ENCODE data around the gene OLFM1. TPM values are rescaled to one million over a fixed set of nuclear protein-coding genes. Genes with fewer than 3 reads are reported as not detected.

OLFM1 gene
- total RNA-seq, 1 donor from 2014 or later, result 8.0 TPM

DNA sequence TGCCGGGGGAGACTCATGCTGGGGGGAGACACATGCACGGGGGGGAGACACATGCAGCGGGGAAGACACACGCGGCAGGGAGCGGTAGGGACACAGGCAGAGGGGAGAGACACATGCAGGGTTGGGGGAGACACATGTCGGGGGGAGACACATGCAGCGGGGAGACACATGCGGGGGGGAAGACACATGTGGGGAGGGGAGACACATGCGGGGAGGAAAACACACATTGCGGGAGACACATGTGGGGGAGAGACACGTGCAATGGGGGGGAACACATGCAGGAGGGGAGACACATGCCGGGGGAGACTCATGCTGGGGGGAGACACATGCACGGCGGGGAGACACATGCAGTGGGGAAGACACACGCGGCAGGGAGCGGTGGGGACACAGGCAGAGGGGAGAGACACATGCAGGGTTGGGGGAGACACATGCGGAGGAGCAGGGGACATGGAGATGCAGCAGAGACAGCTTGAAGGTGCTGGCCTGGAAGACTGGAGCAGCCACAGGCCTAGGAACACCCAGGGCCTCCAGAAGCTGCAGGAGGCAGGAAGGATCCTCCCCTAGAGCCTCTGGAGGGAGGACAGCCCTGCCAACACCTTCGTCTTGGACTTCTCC, 20.3 kb upstream of the OLFM1 start:
- no peak overlapping the region for H3K27ac Mint-ChIP-seq
- TF ChIP-seq, protein P1, sequence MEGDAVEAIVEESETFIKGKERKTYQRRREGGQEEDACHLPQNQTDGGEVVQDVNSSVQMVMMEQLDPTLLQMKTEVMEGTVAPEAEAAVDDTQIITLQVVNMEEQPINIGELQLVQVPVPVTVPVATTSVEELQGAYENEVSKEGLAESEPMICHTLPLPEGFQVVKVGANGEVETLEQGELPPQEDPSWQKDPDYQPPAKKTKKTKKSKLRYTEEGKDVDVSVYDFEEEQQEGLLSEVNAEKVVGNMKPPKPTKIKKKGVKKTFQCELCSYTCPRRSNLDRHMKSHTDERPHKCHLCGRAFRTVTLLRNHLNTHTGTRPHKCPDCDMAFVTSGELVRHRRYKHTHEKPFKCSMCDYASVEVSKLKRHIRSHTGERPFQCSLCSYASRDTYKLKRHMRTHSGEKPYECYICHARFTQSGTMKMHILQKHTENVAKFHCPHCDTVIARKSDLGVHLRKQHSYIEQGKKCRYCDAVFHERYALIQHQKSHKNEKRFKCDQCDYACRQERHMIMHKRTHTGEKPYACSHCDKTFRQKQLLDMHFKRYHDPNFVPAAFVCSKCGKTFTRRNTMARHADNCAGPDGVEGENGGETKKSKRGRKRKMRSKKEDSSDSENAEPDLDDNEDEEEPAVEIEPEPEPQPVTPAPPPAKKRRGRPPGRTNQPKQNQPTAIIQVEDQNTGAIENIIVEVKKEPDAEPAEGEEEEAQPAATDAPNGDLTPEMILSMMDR (conservative IDR thresholded peaks at IDR 0.05), result no peak

DNA sequence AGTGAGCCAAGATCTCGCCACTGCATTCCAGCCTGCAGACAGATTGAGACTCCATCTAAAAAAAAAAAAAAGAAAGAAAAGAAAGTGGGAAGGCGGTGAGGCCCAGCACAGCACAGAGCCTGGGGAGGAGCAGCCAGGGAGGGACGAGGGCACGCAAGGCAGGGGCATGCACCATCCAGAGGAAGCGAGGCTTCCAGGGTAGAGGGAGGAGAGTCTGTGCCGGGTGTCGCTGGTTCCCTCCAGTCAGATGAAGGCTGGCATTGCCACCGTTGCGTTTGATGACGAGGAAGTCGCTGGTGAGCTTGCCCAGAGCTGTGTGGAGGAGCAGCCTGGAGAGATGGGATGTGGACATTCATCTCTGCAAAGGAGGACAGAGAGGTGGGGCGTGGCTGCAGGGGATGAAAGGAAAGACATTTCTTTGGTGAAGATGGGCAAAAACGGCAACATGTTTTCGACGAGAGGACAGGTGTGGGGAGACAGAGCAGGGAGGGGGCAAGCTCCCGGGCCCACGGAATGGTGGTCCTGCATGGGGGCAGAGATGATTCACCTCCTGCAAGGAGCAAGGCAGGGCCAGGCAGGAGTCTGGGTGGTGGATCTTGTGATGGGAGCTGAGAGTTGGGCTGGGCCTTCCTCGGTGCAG, 18.6 kb upstream of the OLFM1 start:
- no peak overlapping the region for H3K27ac Mint-ChIP-seq
- H3K4me3 Mint-ChIP-seq, result no peak overlapping the region
- H3K4me1 Mint-ChIP-seq (ENCODE audit: unreplicated experiment), result no peaks in the 10 kb centered on the region
- no peak for DNase-seq (ENCODE audit: extremely low spot score, unreplicated experiment)
- H3K27me3 Mint-ChIP-seq, result peaks cover 71% of the 10 kb centered on the region
- peaks cover 3% of the 10 kb centered on the region for H3K36me3 Mint-ChIP-seq
- peaks cover 12% of the 10 kb centered on the region for H3K9me3 Mint-ChIP-seq
- TF ChIP-seq, protein P1 (conservative IDR thresholded peaks at IDR 0.05), result no peak

More for the DNA sequence above, 20.3 kb upstream of the OLFM1 start:
- peaks cover 12% of the 10 kb centered on the region for H3K9me3 Mint-ChIP-seq
- H3K36me3 Mint-ChIP-seq, result peaks cover 3% of the 10 kb centered on the region
- no peak for DNase-seq (ENCODE audit: extremely low spot score, unreplicated experiment)
- no peak overlapping the region for H3K4me3 Mint-ChIP-seq
- H3K4me1 Mint-ChIP-seq (ENCODE audit: unreplicated experiment), result no peaks in the 10 kb centered on the region
- H3K27me3 Mint-ChIP-seq, result peaks cover 63% of the 10 kb centered on the region

DNA sequence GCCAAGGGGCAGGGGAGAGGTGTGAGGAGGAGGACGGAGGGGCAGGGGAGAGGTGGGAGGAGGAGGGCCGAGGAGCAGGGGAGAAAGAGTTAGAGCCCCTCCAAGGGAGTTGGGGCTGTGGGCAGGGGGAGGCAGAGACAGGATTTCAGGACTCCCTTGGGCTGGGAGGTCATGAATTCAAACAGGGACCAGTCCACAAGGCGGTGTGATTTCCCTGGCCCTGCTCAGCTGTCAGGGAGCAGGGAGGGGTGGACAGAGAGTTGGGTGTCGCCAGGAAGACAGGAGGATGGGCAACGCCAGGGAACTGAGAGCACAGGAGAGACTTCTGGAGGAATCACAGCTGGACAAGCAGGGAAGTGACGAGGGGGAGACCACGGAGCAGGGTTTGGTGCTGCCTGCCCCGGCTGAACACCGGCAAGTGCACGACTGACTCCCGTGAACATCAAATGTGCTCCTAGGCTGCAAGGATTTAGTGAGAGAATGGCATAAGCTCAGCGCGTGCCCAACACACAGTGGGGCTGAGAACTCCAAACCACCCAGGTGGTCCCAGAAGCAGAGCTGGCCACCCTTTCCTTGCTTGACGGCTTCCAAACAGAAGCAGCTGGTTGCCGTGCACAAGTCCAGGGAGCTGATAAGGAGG, 17.8 kb upstream of the OLFM1 start:
- TF ChIP-seq, protein P1 (conservative IDR thresholded peaks at IDR 0.05), result no peak
- Mint-ChIP-seq H3K4me3 (no peak overlapping the region), H3K27ac (no peak overlapping the region), H3K4me1 (ENCODE audit: unreplicated experiment) (no peaks in the 10 kb centered on the region), H3K9me3 (peaks cover 5% of the 10 kb centered on the region), H3K27me3 (peaks cover 70% of the 10 kb centered on the region), H3K36me3 (no peaks in the 10 kb centered on the region)
- no peak for DNase-seq (ENCODE audit: extremely low spot score, unreplicated experiment)

DNA sequence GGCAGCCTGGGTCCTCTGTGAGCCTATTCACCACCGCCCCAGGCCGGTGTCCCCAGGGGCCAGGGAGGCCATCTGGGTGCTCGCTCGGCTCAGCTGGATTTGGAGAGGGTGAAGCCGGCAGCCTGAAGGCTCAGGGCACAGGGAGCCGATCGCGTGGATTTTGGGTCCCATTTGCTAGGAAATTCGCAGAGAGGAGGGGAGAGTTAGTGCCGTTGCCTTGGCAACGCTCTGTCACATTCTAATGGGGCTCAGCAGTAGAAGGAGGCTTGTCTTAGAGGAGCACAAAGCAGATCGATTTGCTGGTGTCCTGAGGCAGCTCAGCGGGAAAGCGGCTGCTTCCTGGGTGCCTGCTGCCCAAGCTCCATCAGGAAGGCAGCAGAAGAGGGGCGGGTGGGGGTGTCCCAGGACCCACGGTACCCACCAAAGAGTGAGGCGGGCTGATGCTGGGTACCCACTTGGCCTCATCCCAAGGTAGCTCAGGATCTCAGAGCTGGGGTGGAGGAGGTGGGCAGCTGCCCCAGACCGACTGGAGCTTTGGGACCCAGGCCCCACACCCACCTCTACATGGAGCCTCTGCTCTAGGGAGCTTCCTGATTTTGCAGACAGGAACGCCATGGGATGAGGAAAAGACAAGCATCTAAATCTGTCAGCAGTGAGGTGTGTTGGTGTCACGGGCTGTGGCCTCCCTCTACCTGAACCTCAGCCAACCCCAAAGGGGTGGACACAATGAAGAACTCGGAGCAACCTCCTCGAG, 17.1 kb upstream of the OLFM1 start:
- Mint-ChIP-seq H3K4me3 (no peak overlapping the region), H3K27me3 (peaks cover 73% of the 10 kb centered on the region)

More for the DNA sequence above, 17.1 kb upstream of the OLFM1 start:
- Mint-ChIP-seq H3K4me1 (ENCODE audit: unreplicated experiment) (no peaks in the 10 kb centered on the region), H3K9me3 (peaks cover 4% of the 10 kb centered on the region), H3K36me3 (no peaks in the 10 kb centered on the region), H3K27ac (no peak overlapping the region)
- DNase-seq (ENCODE audit: extremely low spot score, unreplicated experiment), result no peak
- TF ChIP-seq, protein P1 (conservative IDR thresholded peaks at IDR 0.05), result no peak

All from type B pancreatic cell (in vitro differentiated cells).